CD14-positive monocyte (primary cell): ENCODE data around the gene MYOZ3. TPM values are rescaled to one million over a fixed set of nuclear protein-coding genes. Genes with fewer than 3 reads are reported as not detected.

Experiments used
- DNase-seq, 3 donors: peaks; one replicate each; pipeline ENCODE4 v3.0.0-alpha.2; 2011 to 2022
- H2AFZ ChIP-seq: 2 replicates; pipeline ENCODE4 v1.6.0; 2012; ENCODE audit warnings: mild to moderate bottlenecking, low read depth, low read length, inconsistent platforms; ENCODE audit not compliant: insufficient read depth, poor library complexity, severe bottlenecking
- H3K27ac ChIP-seq, 2 donors: 1 replicate in 1 of 2; 2 replicates in 1 of 2; pipeline ENCODE4 v1.5.1; 2012 to 2013; ENCODE audit warnings: low read length in 2 of 2, control low read depth in 1 of 2, inconsistent platforms in 1 of 2, low read depth in 1 of 2, mild to moderate bottlenecking in 1 of 2
- H3K27me3 ChIP-seq, 2 donors: one replicate each; pipeline versions ENCODE4 v1.6.0 to v1.6.1; 2011 to 2013; ENCODE audit warnings: low read length in 2 of 2; ENCODE audit not compliant: control insufficient read depth in 2 of 2, insufficient read depth in 2 of 2
- H3K36me3 ChIP-seq, 2 donors: replicated peaks in 1 of 2; 1 replicate in 1 of 2; 2 replicates in 1 of 2; pipeline versions ENCODE4 v1.5.1 to v1.6.1; 2012 to 2013; ENCODE audit warnings: low read length in 2 of 2, control low read depth in 1 of 2, inconsistent platforms in 1 of 2, mild to moderate bottlenecking in 1 of 2; ENCODE audit not compliant: insufficient read depth in 2 of 2, control insufficient read depth in 1 of 2
- H3K4me1 ChIP-seq, 2 donors: 1 replicate in 1 of 2; 2 replicates in 1 of 2; pipeline versions ENCODE4 v1.5.1 to v1.6.1; 2012 to 2013; ENCODE audit warnings: low read length in 2 of 2, control low read depth in 1 of 2, inconsistent platforms in 1 of 2, mild to moderate bottlenecking in 1 of 2, moderate library complexity in 1 of 2; ENCODE audit not compliant: insufficient read depth in 2 of 2, control insufficient read depth in 1 of 2
- H3K4me2 ChIP-seq: replicated peaks from 2 replicates; pipeline ENCODE3; 2012; ENCODE audit warnings: low read length, moderate library complexity, mild to moderate bottlenecking; ENCODE audit not compliant: poor library complexity, severe bottlenecking; ENCODE audit errors: extremely low read depth
- H3K4me3 ChIP-seq, 3 experiments: fragments of 200-600 bp in 1 of 3; sonication (generic) in 1 of 3; replicated peaks in 1 of 3; 1 replicate in 2 of 3; 2 replicates in 1 of 3; pipeline ENCODE4 v1.5.1; 2011 to 2013; ENCODE audit warnings: low read length in 3 of 3, mild to moderate bottlenecking in 3 of 3, control low read depth in 2 of 3, low read depth in 2 of 3, inconsistent platforms in 1 of 3, moderate library complexity in 1 of 3
- H3K79me2 ChIP-seq: 2 replicates; pipeline ENCODE4 v1.6.0; 2012; ENCODE audit warnings: mild to moderate bottlenecking, control low read depth, inconsistent platforms, low read length, moderate library complexity; ENCODE audit not compliant: insufficient read depth
- H3K9ac ChIP-seq: 2 replicates; pipeline ENCODE4 v1.6.0; 2017; ENCODE audit warnings: low read length, mild to moderate bottlenecking; ENCODE audit not compliant: insufficient read depth, poor library complexity, severe bottlenecking
- H3K9me3 ChIP-seq, 2 donors: replicated peaks in 1 of 2; 1 replicate in 1 of 2; 2 replicates in 1 of 2; pipeline versions ENCODE4 v1.5.1 to v1.6.1; 2012 to 2013; ENCODE audit warnings: low read length in 2 of 2, control low read depth in 1 of 2; ENCODE audit not compliant: control insufficient read depth in 1 of 2, insufficient read depth in 1 of 2
- H4K20me1 ChIP-seq: 2 replicates; pipeline ENCODE4 v1.6.0; 2012; ENCODE audit warnings: mild to moderate bottlenecking, low read length, control low read depth, moderate library complexity; ENCODE audit not compliant: insufficient read depth
- H3K27ac Mint-ChIP-seq, 7 donors: one replicate each; pipeline ENCODE4 v1.8.0; 2020; ENCODE audit warnings: mild to moderate bottlenecking in 7 of 7, mixed read lengths in 7 of 7, moderate library complexity in 6 of 7, inconsistent platforms in 2 of 7
- H3K27me3 Mint-ChIP-seq, 3 donors: one replicate each; pipeline ENCODE4 v1.8.0; 2021 to 2022; ENCODE audit warnings: low read depth in 3 of 3, mild to moderate bottlenecking in 3 of 3, mixed read lengths in 3 of 3, moderate library complexity in 3 of 3, inconsistent platforms in 1 of 3
- H3K36me3 Mint-ChIP-seq, 2 donors: one replicate each; pipeline ENCODE4 v1.8.0; 2020; ENCODE audit warnings: mixed read lengths in 2 of 2, inconsistent platforms in 1 of 2, mild to moderate bottlenecking in 1 of 2
- H3K4me1 Mint-ChIP-seq: one replicate; pipeline ENCODE4 v1.8.0; 2020; ENCODE audit warnings: mild to moderate bottlenecking, mixed read lengths
- H3K4me3 Mint-ChIP-seq, 2 donors: one replicate each; pipeline ENCODE4 v1.8.0; 2020; ENCODE audit warnings: mild to moderate bottlenecking in 2 of 2, mixed read lengths in 2 of 2, moderate library complexity in 1 of 2
- H3K9me3 Mint-ChIP-seq, 7 donors: one replicate each; pipeline ENCODE4 v1.8.0; 2020 to 2022; ENCODE audit warnings: mixed read lengths in 7 of 7, mild to moderate bottlenecking in 6 of 7, moderate library complexity in 6 of 7, inconsistent platforms in 2 of 7
- CTCF ChIP-seq: fragments of 200-600 bp; IDR thresholded peaks from one replicate; pipeline ENCODE4 v1.8.0; 2022; ENCODE audit warnings: antibody characterized with exemption, mild to moderate bottlenecking
- WGBS: methylation state at CpG from one replicate; pipeline ENCODE4 v1.1.5; 2013; ENCODE audit warnings: missing lambda C conversion rate; ENCODE audit not compliant: insufficient coverage; 5-methylcytosine and 5-hydroxymethylcytosine counted together
- intact Hi-C, 2 donors: fragments of 100-400 bp; cut with micrococcal nuclease; formaldehyde crosslinking; loops; one replicate each; pipeline versions ENCODE4 v1.15.0 to v1.15.1; 2023
- polyA plus RNA-seq, 3 donors: library from polyadenylated mRNA; depleted of rRNA in 1 of 3; unstranded in 2 of 3; stranded (reverse) in 1 of 3; fragments of 300-500 nt in 2 of 3; fragments of >200 nt in 1 of 3; fragmentation: Illumina TruSeq in 2 of 3; gene quantifications; 1 replicate in 2 of 3; 2 replicates in 1 of 3; pipeline ENCODE4 v1.2.3, GENCODE V29; 2012 to 2021

MYOZ3 gene
- polyA plus RNA-seq, 3 donors = not detected

GRCh38 chr5:150644514-150644913 lies 16.5 kb upstream of the MYOZ3 start:
- H3K4me1 ChIP-seq = peaks cover 10 to 13% of the 10 kb centered on the region in 2 donors
- H3K9me3 Mint-ChIP-seq = peaks cover 0 to 1% (median 0%) of the 10 kb centered on the region in 7 donors
- H3K9me3 ChIP-seq = no peaks in the 10 kb centered on the region
- H3K27me3 Mint-ChIP-seq = peaks cover 0 to 7% (median 0%) of the 10 kb centered on the region in 3 donors
- H3K4me1 Mint-ChIP-seq = peaks cover 19% of the 10 kb centered on the region
- H3K9ac ChIP-seq = no peak overlapping the region
- H3K4me3 Mint-ChIP-seq = no peak overlapping the region
- no peak overlapping the region for H3K4me2 ChIP-seq
- H3K27ac ChIP-seq = no peak overlapping the region
- H3K36me3 ChIP-seq = no peaks in the 10 kb centered on the region
- intact Hi-C loops = no loop called here
- TF ChIP-seq CTCF = no peak
- H3K27me3 ChIP-seq = no peaks in the 10 kb centered on the region
- no peak overlapping the region for H3K4me3 ChIP-seq
- H4K20me1 ChIP-seq = no peaks in the 10 kb centered on the region
- DNase-seq = no peak
- 73% methylated on average over 2 of the region's 2 CpGs for WGBS
- H3K27ac Mint-ChIP-seq = no peak overlapping the region
- H3K79me2 ChIP-seq = no peaks in the 10 kb centered on the region
- no peak overlapping the region for H2AFZ ChIP-seq
- no peaks in the 10 kb centered on the region for H3K36me3 Mint-ChIP-seq

- H4K20me1 ChIP-seq = no peaks in the 10 kb centered on the region
- peaks cover 9 to 10% of the 10 kb centered on the region in 2 donors for H3K4me1 ChIP-seq
- TF ChIP-seq CTCF = no peak
- no peak overlapping the region for H2AFZ ChIP-seq
- Mint-ChIP-seq H3K27me3 (peaks cover 0 to 7% (median 0%) of the 10 kb centered on the region in 3 donors), H3K36me3 (no peaks in the 10 kb centered on the region), H3K4me1 (peaks cover 14% of the 10 kb centered on the region), H3K27ac (no peak overlapping the region), H3K4me3 (no peak overlapping the region), H3K9me3 (peaks cover 0 to 1% (median 0%) of the 10 kb centered on the region in 7 donors)
- no peak overlapping the region for H3K27ac ChIP-seq
- no peaks in the 10 kb centered on the region for H3K79me2 ChIP-seq
- 100% methylated on average over 1 of the region's 4 CpGs for WGBS
- no peaks in the 10 kb centered on the region for H3K27me3 ChIP-seq
- no peak overlapping the region for H3K9ac ChIP-seq
- no peaks in the 10 kb centered on the region for H3K9me3 ChIP-seq
- no peaks in the 10 kb centered on the region for H3K36me3 ChIP-seq
- no peak overlapping the region for H3K4me2 ChIP-seq
- H3K4me3 ChIP-seq = no peak overlapping the region
- intact Hi-C loops = no loop called here
- no peak for DNase-seq
Observed at GRCh38 chr5:150645070-150645700, 15.9 kb upstream of the MYOZ3 start.
